Fibroblast of mammary gland (primary cell): ENCODE results near the gene ADGRV1.

Source experiments
- DNase-seq: peaks from one replicate; pipeline ENCODE4 v3.0.0-alpha.2; 2010; ENCODE audit warnings: low read depth
- H3K4me3 ChIP-seq: 2 replicates; pipeline ENCODE4 v1.5.1; 2011; ENCODE audit warnings: low read depth, mild to moderate bottlenecking, low read length, moderate library complexity; ENCODE audit not compliant: control insufficient read depth
- CTCF ChIP-seq: conservative IDR thresholded peaks from 2 replicates; pipeline ENCODE4 v1.5.1; 2011; ENCODE audit warnings: low read depth, low read length, inconsistent platforms; ENCODE audit not compliant: control insufficient read depth, insufficient read depth

The ADGRV1 gene

GRCh38 chr5:91176288-91177016 is 617.9 kb downstream of the ADGRV1 start:
- H3K4me3 ChIP-seq, result no peak overlapping the region
- no peak for TF ChIP-seq CTCF
- no peak for DNase-seq

GRCh38 chr5:91177085-91177484 is 618.5 kb downstream of the ADGRV1 start:
- H3K4me3 ChIP-seq, result no peak overlapping the region
- DNase-seq, result no peak
- TF ChIP-seq CTCF, result no peak

- no peak for TF ChIP-seq CTCF
- H3K4me3 ChIP-seq, result no peak overlapping the region
- peak; percentile 23 for DNase-seq
Measured at GRCh38 chr5:91177639-91178038, 619.0 kb downstream of the ADGRV1 start.

- H3K4me3 ChIP-seq, result no peak overlapping the region
- DNase-seq, result peak; percentile 74
- no peak for TF ChIP-seq CTCF
Measured at GRCh38 chr5:91178461-91178860, 619.9 kb downstream of the ADGRV1 start.

GRCh38 chr5:91179018-91179417 is 620.4 kb downstream of the ADGRV1 start:
- DNase-seq, result peak; percentile 59
- no peak for TF ChIP-seq CTCF

GRCh38 chr5:91180506-91180905 is 621.9 kb downstream of the ADGRV1 start:
- no peak for TF ChIP-seq CTCF
- no peak overlapping the region for H3K4me3 ChIP-seq
- DNase-seq, result no peak

More at GRCh38 chr5:91179018-91179417, 620.4 kb downstream of the ADGRV1 start:
- no peak overlapping the region for H3K4me3 ChIP-seq
